K562 (cell line): ENCODE results near the gene SPIRE1. TPM values are rescaled to one million over a fixed set of nuclear protein-coding genes. Genes with fewer than 3 reads are reported as not detected.

Experiments
- ATAC-seq: fragments of 200-7000 bp; cut with Tn5 transposase; 3 replicates; pipeline ENCODE4 v1.9.1; 2020; ENCODE audit warnings: moderate library complexity
- BruUV-seq: library from RNA; stranded (reverse); fragments of 400-500 nt; replicated peaks from 2 replicates; lab custom pipeline; 2021; lab: Mats Ljungman, UMichigan
- CTCF ChIA-PET: fragments of 300-600 bp; formaldehyde crosslinking; extraction: SDS; loops from one replicate; lab custom pipeline; 2021; ENCODE audit warnings: low intra/inter-chr PET ratio; lab: Yijun Ruan, JAX
- POLR2A ChIA-PET: fragments of 300-600, 350-650 bp; sonication (Branson Sonifier 250); formaldehyde crosslinking; extraction: SDS; loops from one replicate; lab custom pipeline; 2021; ENCODE audit warnings: antibody characterized with exemption, inconsistent platforms; lab: Yijun Ruan, JAX
- DNase-seq, 4 experiments: peaks; one replicate each; pipeline versions ENCODE4 v3.0.0 to v3.0.0-alpha.2; 2011 to 2018; ENCODE audit warnings: low spot score in 3 of 4, mixed read lengths in 3 of 4; ENCODE audit errors: extremely low read depth in 1 of 4
- FAIRE-seq: peaks from 2 replicates; lab custom pipeline; 2011; peaks lifted over from hg19 to GRCh38; lab: Jason Lieb, UNC
- H2AFZ ChIP-seq: 2 replicates; pipeline ENCODE4 v1.6.0; 2011; ENCODE audit warnings: low read depth, low read length, control low read depth, inconsistent platforms
- H3K27ac ChIP-seq: fragments of 200-600 bp; 3 replicates; pipeline ENCODE4 v1.8.0; 2011; ENCODE audit warnings: low read depth, mild to moderate bottlenecking, control low read depth, inconsistent platforms, low read length, moderate library complexity, mixed read lengths; ENCODE audit errors: extremely low read depth
- H3K27me3 ChIP-seq, 2 experiments: fragments of 300-600 bp in 1 of 2; 2 replicates in 1 of 2; 3 replicates in 1 of 2; pipeline versions ENCODE4 v1.6.0 to v1.8.0; 2011; ENCODE audit warnings: inconsistent platforms in 2 of 2, low read length in 2 of 2, mild to moderate bottlenecking in 1 of 2, mixed read lengths in 1 of 2, moderate library complexity in 1 of 2; ENCODE audit not compliant: control insufficient read depth in 2 of 2, insufficient read depth in 2 of 2
- H3K36me3 ChIP-seq: fragments of 300-600 bp; 3 replicates; pipeline ENCODE4 v1.8.0; 2011; ENCODE audit warnings: mild to moderate bottlenecking, low read length, inconsistent platforms; ENCODE audit not compliant: control insufficient read depth, insufficient read depth
- H3K4me1 ChIP-seq, 2 experiments: fragments of 200-600 bp in 1 of 2; replicated peaks in 1 of 2; 2 replicates in 1 of 2; 3 replicates in 1 of 2; pipeline versions ENCODE4 v1.5.1 to v1.8.0; 2011; ENCODE audit warnings: inconsistent platforms in 2 of 2, low read length in 2 of 2, mild to moderate bottlenecking in 1 of 2, mixed read lengths in 1 of 2, moderate library complexity in 1 of 2; ENCODE audit not compliant: control insufficient read depth in 2 of 2, insufficient read depth in 2 of 2
- H3K4me2 ChIP-seq: 2 replicates; pipeline ENCODE4 v1.6.1; 2011; ENCODE audit warnings: low read length, control low read depth, inconsistent platforms, mixed read lengths; ENCODE audit not compliant: insufficient read depth
- H3K4me3 ChIP-seq: fragments of 200-600 bp; sonication (generic), shearing (Covaris generic); 2 replicates; pipeline ENCODE4 v1.5.1; 2016; ENCODE audit warnings: control low read depth, inconsistent platforms
- H3K79me2 ChIP-seq: fragments of 200-600 bp; 3 replicates; pipeline ENCODE4 v1.8.0; 2011; ENCODE audit warnings: low read length, inconsistent platforms; ENCODE audit not compliant: control insufficient read depth, insufficient read depth
- H3K9ac ChIP-seq, 2 experiments: 2 replicates each; pipeline versions ENCODE4 v1.6.0 to v1.6.1; 2011; ENCODE audit warnings: low read depth in 2 of 2, low read length in 2 of 2, control low read depth in 1 of 2, inconsistent platforms in 1 of 2, mild to moderate bottlenecking in 1 of 2, mixed read lengths in 1 of 2; ENCODE audit not compliant: insufficient read depth in 1 of 2
- H3K9me1 ChIP-seq: one replicate; pipeline ENCODE4 v1.6.0; 2011; ENCODE audit warnings: inconsistent platforms, mild to moderate bottlenecking, low read length, moderate library complexity; ENCODE audit not compliant: control insufficient read depth, insufficient read depth
- H3K9me3 ChIP-seq: replicated peaks from 2 replicates; pipeline ENCODE4 v1.5.1; 2011; ENCODE audit warnings: low read depth, low read length, inconsistent platforms; ENCODE audit not compliant: control insufficient read depth, insufficient read depth
- H4K20me1 ChIP-seq: replicated peaks from 2 replicates; pipeline ENCODE4 v1.6.1; 2011; ENCODE audit warnings: low read length, inconsistent platforms, mixed read lengths; ENCODE audit not compliant: control insufficient read depth, insufficient read depth
- EGR1 ChIP-seq: fragments of 450-650 bp; conservative IDR thresholded peaks from 2 replicates; pipeline ENCODE4 v1.6.1; 2017; ENCODE audit warnings: mild to moderate bottlenecking
- NRF1 ChIP-seq, 2 experiments: fragments of 450-650 bp; IDR thresholded peaks in 1 of 2; conservative IDR thresholded peaks in 1 of 2; 2 replicates each; pipeline ENCODE4 v1.6.1; 2014; ENCODE audit warnings: mild to moderate bottlenecking in 2 of 2
- RCOR1 ChIP-seq, 2 experiments: IDR thresholded peaks; 2 replicates each; pipeline ENCODE4 v1.6.1; 2012; ENCODE audit warnings: low read depth in 2 of 2, low read length in 2 of 2, borderline replicate concordance in 1 of 2, improper control_type of control experiment in 1 of 2
- SRSF1 ChIP-seq: fragments of 200-400 bp; formaldehyde crosslinking; IDR thresholded peaks from 2 replicates; pipeline ENCODE4 v1.6.1; 2017; ENCODE audit warnings: mild to moderate bottlenecking, low read depth, low read length, moderate library complexity
- ZNF232 ChIP-seq: sonication (generic); formaldehyde crosslinking; IDR thresholded peaks from 2 replicates; pipeline ENCODE4 v1.8.0; 2022; ENCODE audit warnings: mild to moderate bottlenecking, missing genetic modification reagents
- ZNF592 ChIP-seq: fragments of 450-650 bp; IDR thresholded peaks from 2 replicates; pipeline ENCODE4 v1.6.1; 2017; ENCODE audit warnings: antibody characterized with exemption, mild to moderate bottlenecking
- WGBS: fragments of 100-300 bp; shearing (Covaris generic); methylation state at CpG from one replicate; pipeline ENCODE4 v1.1.6; 2016; ENCODE audit warnings: low coverage, mixed read lengths; ENCODE audit not compliant: insufficient coverage; ENCODE audit errors: missing lambda C conversion rate; 5-methylcytosine and 5-hydroxymethylcytosine counted together
- in situ Hi-C: fragments of 300-500 bp; cut with MboI; formaldehyde crosslinking; loops from 4 replicates; pipeline ENCODE4 v1.15.0; 2018; ENCODE audit warnings: inconsistent platforms, mixed read lengths
- intact Hi-C: fragments of 100-400 bp; cut with micrococcal nuclease; formaldehyde crosslinking; loops from 2 replicates; pipeline ENCODE4 v1.14.2; 2022
- polyA plus RNA-seq, 8 experiments: library from polyadenylated mRNA; depleted of rRNA in 4 of 8; stranded (reverse) in 5 of 8; unstranded in 3 of 8; fragments of >200 nt; fragmentation: Nextera tagmentation in 2 of 8; fragmentation: Illumina TruSeq in 1 of 8; extraction: Ambion mirVana in 2 of 8; extraction: Trizol in 1 of 8; gene quantifications; 2 replicates each; pipeline versions ENCODE4 v1.2.1 to v1.2.3, GENCODE V29; 2011 to 2014; ENCODE audit warnings: inconsistent platforms in 1 of 8, missing spikeins in 1 of 8
- total RNA-seq, 7 experiments: library from RNA; depleted of rRNA in 6 of 7; stranded (reverse); fragments of >200 nt in 6 of 7; fragmentation: Illumina TruSeq in 2 of 7; extraction: Trizol in 2 of 7; gene quantifications; 2 replicates each; pipeline versions ENCODE4 v1.2.1 to v1.2.3, GENCODE V29; 2011 to 2021; ENCODE audit warnings: low replicate concordance in 1 of 7

SPIRE1 gene
- total and polyA plus RNA-seq, 9 of the 15 experiments (the other 6 are each of a cell fraction or from before 2014, with no cell fraction given), result 2.9 to 14.0 (median 10.2) TPM

GRCh38 chr18:12461326-12461725 is 196.6 kb downstream of the SPIRE1 start (continued):
- no peak for TF ChIP-seq ZNF232 (CRISPR knock-in tag)
- TF ChIP-seq, all 486 proteins: peak for 21

GRCh38 chr18:12460874-12461273 is 197.0 kb downstream of the SPIRE1 start:
- Histone ChIP-seq H3K27me3 (no peaks in the 10 kb centered on the region), H3K4me3 (no peak overlapping the region), H2AFZ (no peak overlapping the region), H3K36me3 (peaks cover 17% of the 10 kb centered on the region; the same call in 2 of the 3 replicates), H3K4me1 (no peaks in the 10 kb centered on the region), H3K9me3 (no peaks in the 10 kb centered on the region), H4K20me1 (no peaks in the 10 kb centered on the region), H3K9me1 (no peaks in the 10 kb centered on the region), H3K27ac (peak overlapping the region; percentile 23; the same call in 1 of the 3 replicates), H3K79me2 (no peaks in the 10 kb centered on the region), H3K4me2 (no peak overlapping the region), H3K9ac (no peak overlapping the region)
- DNase-seq (peak in 1 of 4 experiments; percentile 52), ATAC-seq (peak; percentile 81), FAIRE-seq (no peak)
- WGBS, result 18% methylated on average over 5 of the region's 5 CpGs
- in situ Hi-C loops (no loop called here), intact Hi-C loops (no loop called here)
- BruUV-seq, result no TSS peak
- CTCF ChIA-PET, result no interaction called here
- TF ChIP-seq ZNF592 (no peak), RCOR1 (IDR thresholded peaks at IDR 0.05; ENCODE audit: borderline replicate concordance in 1 of 2, low read depth in 2 of 2, low read length in 2 of 2) (0 out of 4 replicates have a peak, but pooled peaks of 1 of the 2 experiments have one; percentile 9), NRF1 (conservative IDR thresholded peaks at IDR 0.05 in 1 of 2, IDR thresholded peaks at IDR 0.05 in 1 of 2) (0 out of 4 replicates have a peak, but pooled peaks of 1 of the 2 experiments have one; percentile 9), EGR1 (no peak), SRSF1 (no peak)
- POLR2A ChIA-PET, result interaction anchor here (0.7 to 1.7 kb wide), 5 partner anchors 11 to 905 kb away, joined by 3 to 8 read pairs (median 4); no protein-coding TSS in a partner anchor
